Nephron progenitor cell (in vitro differentiated cells): ENCODE results near the gene ECE1.

ENCODE experiments used
- DNase-seq: peaks from one replicate; pipeline ENCODE4 v3.0.0; 2021
- H3K27ac Mint-ChIP-seq: 2 replicates; pipeline ENCODE4 v1.8.0; 2021; ENCODE audit warnings: mild to moderate bottlenecking, moderate library complexity, mixed read lengths
- H3K27me3 Mint-ChIP-seq: 2 replicates; pipeline ENCODE4 v1.8.0; 2021; ENCODE audit warnings: mild to moderate bottlenecking, low read depth, mixed read lengths; ENCODE audit not compliant: poor library complexity
- H3K36me3 Mint-ChIP-seq: 2 replicates; pipeline ENCODE4 v1.8.0; 2021; ENCODE audit warnings: low read depth, mixed read lengths
- H3K4me1 Mint-ChIP-seq: 2 replicates; pipeline ENCODE4 v1.8.0; 2021; ENCODE audit warnings: mixed read lengths
- H3K4me3 Mint-ChIP-seq: 2 replicates; pipeline ENCODE4 v1.8.0; 2021; ENCODE audit warnings: mild to moderate bottlenecking, moderate library complexity, mixed read lengths
- H3K9me3 Mint-ChIP-seq: 2 replicates; pipeline ENCODE4 v1.8.0; 2021; ENCODE audit warnings: mild to moderate bottlenecking, moderate library complexity, mixed read lengths
- TF ChIP-seq, protein P1 (sequence below): fragments of 200-600 bp; sonication (generic); IDR thresholded peaks from 2 replicates; pipeline ENCODE4 v1.5.0; 2021; ENCODE audit warnings: antibody characterized with exemption

ECE1 gene

DNA sequence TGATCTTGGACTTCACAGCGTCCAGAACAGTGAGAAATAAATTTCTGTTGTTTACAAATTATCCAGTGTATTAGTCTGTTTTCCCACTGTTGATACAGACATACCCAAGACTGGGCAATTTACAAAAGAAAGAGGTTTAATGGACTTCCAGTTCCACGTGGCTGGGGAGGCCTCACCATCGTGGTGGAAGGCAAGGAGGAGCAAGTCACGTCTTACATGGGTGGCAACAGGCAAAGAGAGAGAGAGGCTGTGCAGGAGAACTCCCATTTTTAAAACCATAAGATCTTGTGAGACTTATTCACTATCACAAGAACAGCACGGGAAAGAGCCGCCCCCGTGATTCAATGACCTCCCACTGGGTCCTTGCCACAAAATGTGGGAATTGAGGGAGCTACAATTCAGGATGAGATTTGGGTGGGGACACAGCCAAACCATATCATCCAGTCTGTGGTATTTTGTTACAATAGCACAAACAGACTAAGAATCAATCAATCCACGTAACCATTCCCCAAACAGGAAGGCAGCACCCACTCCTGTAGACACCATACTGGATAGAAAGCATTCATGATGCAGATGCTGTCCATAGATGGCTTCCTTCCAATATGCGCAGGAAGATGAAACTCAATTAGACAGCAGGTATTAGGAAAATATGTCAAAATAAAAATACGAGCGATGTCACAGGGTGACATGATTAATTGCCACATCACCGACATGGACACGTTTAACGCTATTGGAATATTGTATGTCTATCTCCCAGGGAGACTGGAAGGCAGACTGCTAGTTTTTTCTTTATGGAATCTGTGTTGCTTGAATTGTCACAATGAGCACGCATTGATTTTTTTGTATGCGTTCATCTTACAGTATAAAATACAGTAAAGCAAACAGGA lies 22.8 kb downstream of the ECE1 start:
- TF ChIP-seq, protein P1, sequence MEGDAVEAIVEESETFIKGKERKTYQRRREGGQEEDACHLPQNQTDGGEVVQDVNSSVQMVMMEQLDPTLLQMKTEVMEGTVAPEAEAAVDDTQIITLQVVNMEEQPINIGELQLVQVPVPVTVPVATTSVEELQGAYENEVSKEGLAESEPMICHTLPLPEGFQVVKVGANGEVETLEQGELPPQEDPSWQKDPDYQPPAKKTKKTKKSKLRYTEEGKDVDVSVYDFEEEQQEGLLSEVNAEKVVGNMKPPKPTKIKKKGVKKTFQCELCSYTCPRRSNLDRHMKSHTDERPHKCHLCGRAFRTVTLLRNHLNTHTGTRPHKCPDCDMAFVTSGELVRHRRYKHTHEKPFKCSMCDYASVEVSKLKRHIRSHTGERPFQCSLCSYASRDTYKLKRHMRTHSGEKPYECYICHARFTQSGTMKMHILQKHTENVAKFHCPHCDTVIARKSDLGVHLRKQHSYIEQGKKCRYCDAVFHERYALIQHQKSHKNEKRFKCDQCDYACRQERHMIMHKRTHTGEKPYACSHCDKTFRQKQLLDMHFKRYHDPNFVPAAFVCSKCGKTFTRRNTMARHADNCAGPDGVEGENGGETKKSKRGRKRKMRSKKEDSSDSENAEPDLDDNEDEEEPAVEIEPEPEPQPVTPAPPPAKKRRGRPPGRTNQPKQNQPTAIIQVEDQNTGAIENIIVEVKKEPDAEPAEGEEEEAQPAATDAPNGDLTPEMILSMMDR: no peak
- Mint-ChIP-seq H3K36me3 (peaks cover 22% of the 10 kb centered on the region), H3K27me3 (no peaks in the 10 kb centered on the region), H3K4me3 (no peak overlapping the region), H3K4me1 (peaks cover 18% of the 10 kb centered on the region), H3K27ac (no peak overlapping the region), H3K9me3 (no peaks in the 10 kb centered on the region)
- no peak for DNase-seq

DNA sequence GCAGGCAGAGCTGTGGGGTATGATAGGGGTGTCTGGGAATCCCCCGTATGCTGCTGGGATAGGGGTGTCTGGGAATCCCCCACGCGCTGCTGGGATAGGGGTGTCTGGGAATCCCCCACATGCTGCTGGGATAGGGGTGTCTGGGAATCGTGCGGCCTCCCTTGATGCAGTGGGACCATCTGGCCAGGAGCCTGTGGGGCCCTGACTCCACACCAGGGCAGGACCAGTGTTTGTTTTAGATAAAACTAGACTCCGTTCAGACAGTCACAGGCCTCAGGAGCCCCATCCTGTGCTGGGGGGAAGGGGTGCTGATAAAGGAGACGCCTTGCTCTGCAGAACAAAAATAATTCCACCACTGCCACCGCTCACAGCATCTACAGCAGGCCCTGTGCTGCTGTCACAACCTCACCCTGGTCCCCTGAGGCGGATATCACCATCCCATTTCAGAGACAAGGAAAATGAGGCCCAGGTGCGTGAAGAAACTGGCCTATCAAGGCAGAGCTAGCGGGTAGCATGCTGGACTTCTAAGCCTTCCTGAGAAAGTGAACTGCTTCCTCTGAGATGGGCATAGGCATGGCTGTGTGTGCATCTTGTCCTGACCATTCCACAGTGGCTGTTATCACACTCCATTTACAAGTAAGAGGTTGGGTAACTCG lies 24.0 kb downstream of the ECE1 start:
- H3K4me3 Mint-ChIP-seq: no peak overlapping the region
- TF ChIP-seq, protein P1: no peak
- H3K36me3 Mint-ChIP-seq: peaks cover 22% of the 10 kb centered on the region
- no peaks in the 10 kb centered on the region for H3K27me3 Mint-ChIP-seq
- H3K4me1 Mint-ChIP-seq: peaks cover 30% of the 10 kb centered on the region
- H3K27ac Mint-ChIP-seq: no peak overlapping the region
- no peak for DNase-seq
- H3K9me3 Mint-ChIP-seq: no peaks in the 10 kb centered on the region

DNA sequence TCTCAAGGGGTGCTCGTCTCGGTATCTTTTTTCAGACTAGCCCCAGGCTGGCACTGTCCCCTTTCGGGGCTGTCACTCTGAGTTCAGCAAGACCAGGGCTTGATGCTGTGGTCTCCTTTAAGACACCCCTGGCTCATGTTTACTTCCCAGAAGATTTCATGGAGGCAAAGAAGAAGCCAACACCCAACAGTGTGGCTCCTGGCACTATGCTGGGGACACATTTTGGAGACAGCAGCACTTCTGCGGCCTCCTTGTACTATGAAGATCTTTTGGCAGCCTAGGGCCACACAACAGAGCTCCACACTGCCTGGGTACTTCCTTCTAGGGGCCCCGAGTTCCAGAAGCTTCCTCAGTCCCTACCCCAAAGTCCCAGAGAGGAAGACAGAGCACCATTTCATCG lies 24.6 kb downstream of the ECE1 start:
- Mint-ChIP-seq H3K4me3 (no peak overlapping the region), H3K27ac (no peak overlapping the region), H3K4me1 (peaks cover 34% of the 10 kb centered on the region), H3K9me3 (no peaks in the 10 kb centered on the region), H3K27me3 (no peaks in the 10 kb centered on the region), H3K36me3 (peaks cover 22% of the 10 kb centered on the region)
- TF ChIP-seq, protein P1: no peak
- no peak for DNase-seq

DNA sequence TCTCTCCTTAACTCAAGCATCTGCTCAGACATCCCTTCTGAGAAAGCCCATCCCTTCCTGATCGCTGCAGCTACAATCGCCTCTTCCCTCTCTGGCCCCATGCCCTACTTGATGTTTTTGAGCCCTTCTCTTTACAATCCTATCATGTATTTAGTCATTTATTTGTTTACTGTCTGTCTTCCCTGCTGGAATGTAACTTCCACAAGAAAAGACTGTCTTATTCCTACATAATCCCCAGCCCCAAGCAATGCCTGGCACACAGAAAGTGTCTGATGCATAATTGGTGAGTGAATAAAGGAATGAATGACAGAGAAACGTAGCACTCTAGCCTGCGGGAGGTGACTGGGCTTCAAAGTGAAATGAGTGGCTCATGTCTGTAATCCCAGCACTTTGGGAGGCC lies 25.4 kb downstream of the ECE1 start:
- Mint-ChIP-seq H3K27me3 (no peaks in the 10 kb centered on the region), H3K4me3 (no peak overlapping the region), H3K9me3 (no peaks in the 10 kb centered on the region), H3K36me3 (peaks cover 18% of the 10 kb centered on the region), H3K4me1 (peaks cover 41% of the 10 kb centered on the region), H3K27ac (no peak overlapping the region)
- TF ChIP-seq, protein P1: no peak
- no peak for DNase-seq

DNA sequence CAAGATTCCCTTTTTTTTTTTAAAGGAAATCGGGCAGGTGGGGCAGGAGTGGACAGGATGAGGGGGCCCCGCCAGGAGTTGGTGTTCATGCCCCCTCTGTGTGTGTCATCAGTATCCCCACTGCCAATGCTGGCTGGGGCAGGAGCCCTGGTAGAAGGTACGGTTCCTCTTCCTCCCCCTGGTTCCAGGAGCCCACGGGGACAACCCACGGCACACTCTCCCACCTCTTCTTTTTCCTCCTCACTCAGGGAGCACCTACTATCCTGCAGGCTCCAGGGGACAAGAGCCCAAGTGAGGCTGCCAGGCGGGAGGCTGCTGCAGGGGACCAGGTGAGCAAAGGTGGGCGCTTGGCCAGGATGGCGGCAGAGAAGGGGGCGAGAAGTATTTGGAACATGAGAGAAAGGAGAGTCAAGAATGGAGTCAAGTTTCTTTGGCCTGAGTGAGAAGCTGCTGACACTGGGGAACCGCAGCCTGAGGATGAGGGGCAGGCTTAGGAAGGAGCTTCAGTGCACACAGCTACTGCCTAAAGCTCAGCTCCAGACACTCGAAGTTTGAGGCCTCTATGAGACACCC lies 26.5 kb downstream of the ECE1 start:
- no peak for DNase-seq
- H3K27me3 Mint-ChIP-seq: no peaks in the 10 kb centered on the region
- H3K4me1 Mint-ChIP-seq: peaks cover 44% of the 10 kb centered on the region
- no peak overlapping the region for H3K27ac Mint-ChIP-seq
- TF ChIP-seq, protein P1: no peak
- H3K36me3 Mint-ChIP-seq: peaks cover 17% of the 10 kb centered on the region
- no peak overlapping the region for H3K4me3 Mint-ChIP-seq
- no peaks in the 10 kb centered on the region for H3K9me3 Mint-ChIP-seq
